DMS53 (cell line): ENCODE data around the gene ST6GALNAC3.
"Not testable (repeated sequence)": the region's sequence is repeated elsewhere in the genome, so short reads cannot be mapped to it uniquely, and the experiment has no call there.

Experiments used
- DNase-seq: peaks from one replicate; lab custom pipeline; 2025; lab: John Stamatoyannopoulos, UW

ST6GALNAC3 gene

DNA sequence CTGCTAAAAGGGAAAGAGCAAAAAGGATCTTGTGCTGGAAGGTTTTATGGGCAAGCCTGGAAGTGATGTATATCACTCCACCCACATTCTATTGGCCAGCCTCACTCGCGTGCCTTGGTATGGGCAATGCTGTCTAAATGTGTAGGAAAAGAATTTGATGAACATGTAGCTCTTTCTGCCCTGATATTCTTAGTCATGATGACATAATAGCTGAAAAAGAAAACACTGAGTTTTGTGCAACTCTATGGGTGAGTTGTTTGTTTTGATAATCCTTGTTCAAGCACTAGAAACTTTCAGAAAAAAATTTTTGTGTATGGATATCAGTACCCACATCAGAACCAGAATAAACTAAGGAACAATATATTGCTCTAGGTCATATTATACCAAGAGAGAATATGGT, 561.2 kb downstream of the ST6GALNAC3 start:
- peak; percentile 69 for DNase-seq

DNA sequence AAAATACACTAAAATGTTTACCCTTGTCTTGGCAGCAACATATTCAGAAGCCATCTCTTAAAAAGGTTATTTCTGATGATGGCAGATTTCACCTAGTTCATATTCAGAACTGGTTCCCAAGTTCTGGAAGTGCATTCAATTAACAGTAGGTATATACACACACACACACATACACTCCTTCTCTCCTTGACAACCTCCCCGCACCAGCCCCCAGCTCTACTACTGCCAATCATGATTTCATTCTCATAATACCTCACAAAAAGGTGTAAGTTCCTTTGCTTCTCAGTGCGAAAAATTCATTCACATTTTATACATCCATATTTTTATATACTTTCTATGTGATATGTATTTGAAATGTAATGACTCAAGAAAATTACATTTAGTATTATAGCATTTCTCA, 564.6 kb downstream of the ST6GALNAC3 start:
- DNase-seq = no peak

DNA sequence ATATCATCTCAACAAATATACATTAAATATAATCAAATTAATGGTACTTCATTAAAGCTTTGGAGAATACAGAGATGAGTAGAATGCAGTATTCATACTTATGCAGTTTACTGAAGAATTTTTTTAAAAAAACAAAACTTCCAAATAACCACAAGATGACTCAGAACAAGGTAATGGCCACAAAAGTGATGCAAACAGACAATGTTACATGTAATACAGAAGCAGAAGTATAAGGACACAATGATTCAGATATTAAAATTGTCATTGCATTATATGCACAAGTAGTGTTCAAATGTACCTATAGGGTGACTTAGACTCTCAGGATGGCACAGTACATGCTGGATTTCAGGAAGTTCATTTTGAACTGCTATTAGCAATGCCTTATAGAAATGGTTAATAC, 565.5 kb downstream of the ST6GALNAC3 start:
- peak; percentile 16 for DNase-seq

DNA sequence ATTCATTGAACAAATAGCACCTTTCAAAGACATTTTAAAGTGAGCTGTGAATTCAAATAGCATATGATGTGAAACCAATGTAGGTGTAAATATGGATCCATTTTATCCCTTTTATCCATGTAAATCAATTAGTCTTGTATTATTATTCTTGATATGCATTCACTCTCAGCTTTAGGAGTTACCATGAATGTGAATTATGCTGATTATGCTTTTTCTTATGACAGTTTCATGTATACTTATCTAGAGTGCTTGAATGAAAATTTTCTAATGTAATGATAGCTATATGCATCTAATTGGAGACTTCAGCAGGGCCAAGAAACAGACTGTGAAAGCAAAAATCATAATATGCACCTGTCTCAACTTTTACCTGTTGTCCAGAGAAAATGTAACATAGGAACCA, 566.2 kb downstream of the ST6GALNAC3 start:
- no peak for DNase-seq

DNA sequence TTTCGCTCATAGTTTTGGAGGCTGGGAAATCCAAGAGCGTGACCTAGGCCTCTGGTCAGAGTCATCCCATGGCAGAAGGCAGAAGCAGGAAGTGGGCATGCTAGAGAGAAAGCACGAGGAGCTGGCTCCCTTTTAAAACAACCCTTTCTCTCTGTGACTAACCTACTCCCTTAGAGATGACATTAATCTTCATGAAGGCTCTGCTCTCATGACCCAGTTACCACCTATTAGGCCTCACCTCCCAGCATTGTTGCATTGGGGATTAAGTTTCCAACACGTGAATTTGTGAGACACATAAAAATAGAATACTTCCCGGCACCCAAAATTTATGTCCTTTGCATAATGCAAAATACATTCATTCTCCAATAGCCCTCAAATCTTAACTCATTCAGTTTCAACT, 569.6 kb downstream of the ST6GALNAC3 start:
- DNase-seq = no peak

DNA sequence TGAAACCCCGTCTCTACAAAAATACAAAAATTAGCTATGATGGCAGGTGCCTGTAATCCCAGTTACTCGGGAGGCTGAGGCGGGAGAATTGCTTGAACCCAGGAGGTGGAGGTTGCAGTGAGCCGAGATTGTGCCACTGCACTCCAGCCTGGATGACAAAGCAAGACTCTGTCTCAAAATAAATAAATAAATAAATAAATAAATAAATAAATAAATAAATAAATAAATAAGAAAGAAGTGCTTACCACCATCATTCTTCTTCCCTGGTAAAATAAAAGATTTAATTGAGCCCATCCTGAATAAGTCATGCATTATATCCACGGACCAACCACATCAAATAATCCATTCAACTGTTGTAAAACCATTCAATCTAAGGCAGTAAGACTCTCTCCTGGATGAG, 578.3 kb downstream of the ST6GALNAC3 start:
- DNase-seq = not testable (repeated sequence)

DNA sequence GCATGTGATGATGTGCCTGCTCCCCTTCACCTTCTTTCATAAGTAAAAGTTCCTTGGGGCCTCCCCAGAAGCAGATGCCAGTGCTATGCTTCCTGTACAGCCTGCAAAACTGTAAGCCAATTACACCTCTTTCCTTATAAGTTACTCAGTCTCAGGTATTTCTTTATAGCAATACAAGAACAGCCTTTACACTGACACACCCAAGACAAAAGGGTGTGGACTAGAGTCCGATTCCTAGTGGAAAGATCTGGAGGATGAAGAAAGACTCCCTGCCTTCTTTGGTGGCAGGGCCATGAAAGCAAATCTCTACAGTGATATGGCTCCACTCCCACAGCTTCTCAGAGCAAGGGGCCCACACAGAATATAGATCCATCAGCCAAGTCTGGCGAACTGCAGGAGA, 583.1 kb downstream of the ST6GALNAC3 start:
- DNase-seq = no peak

DNA sequence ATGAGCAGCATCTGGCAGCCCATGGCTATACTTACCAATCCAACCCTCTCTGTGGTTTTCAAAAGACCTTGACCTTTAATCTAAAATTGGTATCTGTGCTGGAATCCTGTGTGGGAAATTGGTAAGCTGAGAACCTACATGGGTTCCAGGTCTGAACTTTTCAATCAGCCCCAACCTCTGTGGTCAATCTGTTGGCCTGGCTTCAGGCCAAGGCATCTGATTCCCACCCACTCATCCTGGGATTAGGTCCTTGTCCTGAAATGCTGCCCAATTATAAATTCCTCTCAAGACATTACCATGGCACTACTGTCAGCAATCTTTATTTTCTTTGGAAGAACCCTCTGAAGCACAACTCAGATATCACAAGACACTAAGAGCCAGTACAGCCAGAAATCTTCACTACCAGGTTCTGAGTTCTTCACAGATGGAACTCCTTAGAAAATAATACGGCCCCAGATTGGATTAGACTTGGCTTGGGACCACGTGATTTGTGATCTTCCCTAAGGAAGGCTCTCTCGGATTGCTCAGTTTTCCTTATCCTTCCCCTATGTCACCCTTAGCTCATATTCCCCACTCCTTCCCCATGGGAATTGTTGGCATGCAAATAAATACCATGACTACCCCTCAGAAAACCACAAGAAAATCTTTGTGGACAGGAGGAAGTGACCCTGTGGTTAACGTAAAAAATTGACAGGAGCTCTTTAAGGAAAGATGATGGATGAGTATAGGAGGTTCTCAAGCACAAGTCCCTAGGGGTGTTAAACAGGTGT, 584.8 kb downstream of the ST6GALNAC3 start:
- no peak for DNase-seq

DNA sequence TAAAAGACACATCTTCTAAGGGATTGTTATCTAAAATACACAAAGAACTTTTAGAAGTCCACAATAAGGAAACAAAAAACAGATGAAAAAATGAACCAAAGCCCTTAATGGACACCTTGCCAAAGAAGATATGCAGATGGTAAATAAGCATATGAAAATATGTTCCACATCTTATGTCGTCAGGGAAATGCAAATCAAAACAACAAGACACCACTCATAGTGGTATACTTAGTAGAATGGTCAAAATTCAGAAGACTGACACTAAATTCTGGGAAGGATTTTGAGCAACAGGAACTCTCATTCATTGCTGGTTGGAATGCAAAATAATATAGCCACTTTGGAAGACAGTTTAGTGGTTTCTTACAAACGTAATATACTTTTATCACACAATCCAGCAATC, 587.0 kb downstream of the ST6GALNAC3 start:
- no peak for DNase-seq

DNA sequence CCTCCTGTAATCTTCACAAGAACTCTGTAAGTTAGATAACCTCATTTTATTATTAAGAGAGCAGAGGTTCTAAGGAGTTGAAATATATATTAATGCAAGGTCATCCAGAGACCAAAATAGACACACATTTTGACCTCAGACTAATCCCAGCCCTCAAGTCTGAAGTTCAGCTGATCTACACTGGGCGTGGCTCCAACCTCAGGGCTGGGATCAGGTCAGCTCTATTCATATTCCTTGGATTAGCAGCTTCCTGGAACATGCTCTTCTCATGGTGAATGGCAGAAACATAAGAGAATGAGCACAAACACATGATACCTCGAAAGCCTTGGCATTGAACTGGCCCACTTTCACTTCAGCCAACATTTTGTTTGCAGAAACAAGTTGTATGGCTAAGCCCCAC, 592.0 kb downstream of the ST6GALNAC3 start:
- DNase-seq = peak; percentile 25

DNA sequence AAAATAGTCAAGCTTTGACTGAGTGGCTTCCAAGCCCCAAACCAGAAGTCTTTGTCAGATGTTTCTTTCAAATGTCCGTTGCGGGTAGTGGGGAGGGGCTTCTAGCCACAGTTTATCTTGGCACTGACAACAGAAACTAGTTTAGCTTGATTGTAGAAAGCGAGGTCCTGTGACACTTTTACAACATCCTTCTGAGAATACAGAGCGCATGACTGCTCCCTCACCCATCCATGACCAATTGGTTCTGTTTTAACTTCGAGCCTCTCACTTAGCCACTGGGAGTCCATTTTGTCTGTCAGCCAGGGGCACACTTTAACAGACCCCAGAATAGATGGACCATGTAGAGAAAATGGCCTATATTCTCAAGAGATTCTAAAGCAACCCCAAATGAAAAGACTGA, 593.5 kb downstream of the ST6GALNAC3 start:
- DNase-seq = no peak

DNA sequence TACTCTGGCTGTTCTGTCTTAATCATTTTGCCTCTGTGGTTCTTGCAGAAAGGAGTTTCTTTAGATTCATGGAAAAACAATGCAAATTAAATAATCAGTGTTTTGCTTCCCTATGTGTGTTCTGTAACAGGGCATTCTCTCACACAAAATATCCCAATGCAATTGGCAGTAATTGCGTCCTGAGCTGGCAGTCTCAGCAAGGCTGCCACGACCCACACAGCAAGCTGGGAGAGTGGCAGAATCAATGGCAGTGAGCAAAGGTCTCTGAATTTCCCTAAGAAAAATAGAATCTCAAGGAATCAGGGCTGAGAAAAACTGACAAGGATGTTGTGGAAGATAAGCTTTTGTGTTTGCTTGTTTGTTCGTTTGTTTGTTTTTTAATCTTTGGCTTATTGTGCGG, 594.6 kb downstream of the ST6GALNAC3 start:
- no peak for DNase-seq

DNA sequence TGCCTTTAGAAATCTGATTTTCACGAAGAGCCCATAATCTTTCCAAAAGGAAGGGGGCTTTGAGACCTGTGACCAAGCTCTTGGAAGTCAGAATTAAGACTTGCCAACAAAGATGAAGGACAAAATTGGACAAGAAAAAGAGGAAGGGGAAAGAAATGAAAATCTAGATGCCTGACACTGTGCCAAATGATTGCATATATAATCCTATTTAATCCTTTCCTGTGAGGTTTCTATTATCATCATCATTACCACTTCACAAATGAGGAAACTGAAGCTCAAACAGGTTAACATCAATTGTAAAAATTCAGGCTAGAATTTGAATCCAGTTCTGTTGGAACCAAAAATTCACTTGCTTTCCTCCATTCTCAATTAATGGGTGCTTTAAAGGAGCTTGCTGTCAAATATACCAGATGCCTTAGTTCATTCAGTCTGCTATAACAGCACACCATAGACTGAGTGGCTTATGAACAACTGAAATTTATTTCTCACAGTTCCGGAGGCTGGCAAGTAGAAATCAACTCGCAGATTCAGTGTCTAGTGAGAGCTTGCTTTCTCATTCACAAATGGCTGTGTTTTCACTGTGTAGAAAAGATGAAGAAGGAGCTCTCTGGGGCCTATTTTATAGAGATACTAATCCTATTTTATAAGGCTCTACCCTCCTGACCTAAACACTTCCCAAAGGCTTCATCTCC, 595.2 kb downstream of the ST6GALNAC3 start:
- no peak for DNase-seq

DNA sequence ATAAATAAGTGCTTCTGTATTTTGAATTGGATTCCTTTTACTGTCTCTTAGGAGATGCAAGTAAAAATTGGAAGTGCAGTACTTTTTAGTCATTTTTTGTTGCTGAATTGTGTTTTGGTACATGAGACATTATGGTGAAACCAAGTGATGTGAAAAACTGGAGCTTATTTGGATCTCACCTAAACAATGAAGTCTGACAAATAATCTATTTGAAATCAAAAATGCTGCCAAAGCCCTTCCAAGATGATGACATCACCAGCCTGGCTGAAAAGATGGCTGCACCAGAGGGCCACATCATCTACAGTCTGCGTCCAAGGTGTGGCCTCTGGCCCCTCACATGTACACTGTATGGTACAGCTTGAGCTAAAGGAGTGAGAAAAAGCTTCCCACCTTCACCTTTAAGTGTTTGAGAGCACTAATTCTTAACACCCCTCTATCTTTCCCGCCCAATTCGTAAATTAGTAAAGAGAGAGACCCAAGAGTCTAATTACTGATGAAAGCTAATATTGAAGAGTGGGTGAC, 600.2 kb downstream of the ST6GALNAC3 start:
- DNase-seq = no peak

DNA sequence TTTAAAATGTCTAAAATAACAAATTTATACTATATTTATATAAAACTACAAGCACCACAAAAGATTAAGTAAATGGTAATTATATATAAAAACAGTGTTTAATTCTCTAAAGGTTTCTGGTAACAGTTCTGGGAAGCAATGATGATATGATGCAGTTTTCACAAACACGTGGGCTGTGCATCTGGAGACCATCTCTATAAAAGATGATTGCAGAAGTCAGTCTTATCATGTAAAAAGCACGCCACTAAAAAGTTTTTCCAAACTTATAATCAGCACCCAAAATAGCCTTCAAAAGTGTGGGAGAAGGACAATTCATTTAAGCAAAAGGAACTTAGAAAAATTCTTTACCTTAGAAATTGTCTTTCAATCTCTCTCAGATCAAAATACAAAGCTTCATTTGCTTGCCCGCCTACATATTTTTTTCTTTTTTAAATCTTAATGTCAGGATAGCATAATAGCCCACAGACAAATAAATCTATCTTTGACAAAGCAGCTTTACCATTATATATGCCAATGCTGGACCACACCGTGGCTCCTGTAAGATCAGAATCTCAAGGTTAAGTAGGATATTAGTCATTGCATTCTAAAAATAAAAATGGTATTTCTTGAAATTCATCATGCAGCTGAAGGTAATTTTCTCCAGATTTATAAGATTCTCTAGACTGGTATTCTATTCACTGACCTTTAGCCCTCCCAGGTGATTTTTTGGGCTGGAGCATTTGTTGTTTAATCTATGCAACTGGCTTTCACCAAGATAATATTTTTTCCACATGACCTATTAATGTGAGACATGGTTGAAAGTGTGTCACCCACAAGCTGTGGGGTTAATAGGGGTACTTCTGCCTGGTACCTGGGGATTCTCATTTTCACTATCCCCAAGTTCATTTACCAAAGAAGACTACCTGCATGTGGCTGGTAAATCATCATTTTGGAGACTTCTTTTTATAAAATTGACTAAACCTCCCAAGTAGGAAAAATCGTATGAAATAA, 603.2 kb downstream of the ST6GALNAC3 start:
- no peak for DNase-seq

DNA sequence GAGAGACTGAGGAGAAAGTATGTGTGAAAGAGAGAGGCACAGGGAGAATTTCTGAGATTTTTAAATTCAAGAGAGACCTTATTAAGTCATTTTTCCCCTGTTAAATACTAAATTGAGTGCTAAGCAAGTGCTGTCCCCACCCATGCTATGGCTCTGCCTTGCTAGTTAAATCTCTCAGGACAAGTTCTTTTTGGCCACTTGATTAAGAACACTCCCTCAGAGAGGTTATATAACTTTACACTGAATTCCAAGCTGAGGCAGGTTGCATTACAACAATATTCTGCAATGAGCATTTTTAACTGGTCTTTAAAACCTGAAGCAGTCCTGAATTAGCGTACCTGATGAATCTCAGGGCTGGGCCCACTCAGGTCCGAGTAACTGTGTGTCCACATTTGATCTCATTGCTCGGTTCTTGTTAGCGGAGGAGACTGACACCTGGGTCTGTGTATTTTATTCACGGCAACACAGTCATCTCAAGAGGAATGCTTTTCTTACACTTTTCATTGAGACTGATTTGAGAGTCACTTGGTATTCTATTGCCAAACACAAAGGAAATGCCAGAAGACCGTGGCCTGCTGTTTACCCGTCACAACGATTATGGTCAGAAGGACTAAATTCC, 605.1 kb downstream of the ST6GALNAC3 start:
- no peak for DNase-seq

DNA sequence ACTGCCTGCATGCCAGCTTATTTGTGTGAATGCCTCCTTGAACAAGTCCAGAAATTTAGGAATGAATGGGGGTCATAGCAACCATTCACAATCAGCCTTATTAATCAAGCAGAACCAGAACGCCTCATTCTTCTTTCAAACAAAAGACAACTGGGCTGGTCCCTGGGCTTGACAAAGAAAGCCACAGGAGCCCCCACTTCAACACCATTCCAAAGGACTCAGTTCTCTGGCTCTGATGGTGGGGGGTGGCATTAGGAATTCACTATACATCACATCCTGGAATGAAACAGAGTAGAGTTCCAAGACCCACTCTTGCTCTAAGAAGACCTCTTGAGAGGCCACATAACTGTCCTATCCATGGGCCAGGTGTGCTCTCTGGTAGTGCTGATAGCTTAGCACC, 606.1 kb downstream of the ST6GALNAC3 start:
- DNase-seq = no peak

DNA sequence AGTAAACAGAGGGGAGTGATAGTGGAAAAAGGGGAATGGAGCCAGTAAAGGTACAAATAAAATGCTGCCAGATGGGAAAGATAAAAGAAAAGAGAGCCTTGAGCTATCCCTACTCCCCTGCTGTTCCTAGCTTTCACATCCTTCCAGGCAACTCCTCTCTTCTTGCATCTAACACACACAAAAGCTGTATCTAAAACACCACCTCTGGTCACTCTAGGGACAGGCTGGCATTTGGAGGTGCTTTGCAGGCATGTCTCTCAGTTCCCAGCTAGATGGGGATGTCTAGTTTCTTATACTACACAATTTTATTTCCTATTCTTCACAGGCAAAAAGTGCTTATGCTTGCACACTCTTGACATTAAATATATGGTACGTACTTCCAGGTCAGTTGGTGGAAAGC, 607.6 kb downstream of the ST6GALNAC3 start:
- DNase-seq = no peak
